ENCODE measurements around the gene COL7A1. TPM values are rescaled to one million over a fixed set of nuclear protein-coding genes. Genes with fewer than 3 reads are reported as not detected.

COL7A1 gene
- total and polyA plus RNA-seq, 2 of the 8 experiments (the other 6 are each of a cell fraction or from before 2014, with no cell fraction given): 10.7 to 13.9 TPM

DNA sequence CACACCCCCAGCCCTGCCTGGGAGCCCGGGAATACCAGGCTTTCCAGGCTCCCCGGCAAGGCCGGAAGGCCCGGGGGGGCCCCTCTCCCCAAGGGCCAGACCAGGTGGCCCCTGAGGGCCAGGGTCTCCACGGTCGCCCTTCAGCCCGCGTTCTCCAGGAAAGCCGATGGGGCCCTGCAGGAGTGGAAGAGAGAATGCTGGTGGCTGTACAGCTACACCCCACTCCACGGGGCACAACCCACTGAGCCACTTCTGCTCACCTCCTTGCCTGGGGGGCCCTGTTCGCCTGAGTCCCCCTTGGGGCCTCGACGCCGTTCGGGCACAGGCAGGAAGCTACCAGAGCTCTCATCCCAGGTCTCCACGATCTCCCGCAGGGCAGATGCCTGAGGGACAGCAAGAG lies 19.8 kb downstream of the COL7A1 start:
- H3K18ac ChIP-seq (ENCODE audit: extremely low read depth, low read length): no peak overlapping the region
- H2BK12ac ChIP-seq (ENCODE audit: low read depth, low read length): no peak overlapping the region
- FAIRE-seq (no peak), DNase-seq (ENCODE audit: low read depth in 1 of 2, low spot score in 2 of 2) (no peak)
- H3K9me3 ChIP-seq (ENCODE audit: insufficient read depth in 2 of 2, low read depth in 1 of 2, low read length in 1 of 2): no peaks in the 10 kb centered on the region
- H3K23ac ChIP-seq (ENCODE audit: insufficient read length): no peak overlapping the region
- no peak overlapping the region for H3K4me3 ChIP-seq (ENCODE audit: extremely low read depth in 1 of 4, insufficient read depth in 2 of 4, low read depth in 3 of 4, low read length in 4 of 4)
- H3K27me3 ChIP-seq (replicated peaks in 1 of 4; ENCODE audit: control insufficient read depth in 3 of 4, extremely low read depth in 1 of 4, insufficient read depth in 3 of 4, low read length in 3 of 4): no peaks in the 10 kb centered on the region; a peak in 1 of 7 replicates
- CTCF ChIA-PET (ENCODE audit: partially characterized antibody): interaction anchor here (1.6 kb wide), 1 partner anchor 17 kb away, joined by 4 read pairs; no protein-coding TSS in a partner anchor
- TF ChIP-seq, protein P1, sequence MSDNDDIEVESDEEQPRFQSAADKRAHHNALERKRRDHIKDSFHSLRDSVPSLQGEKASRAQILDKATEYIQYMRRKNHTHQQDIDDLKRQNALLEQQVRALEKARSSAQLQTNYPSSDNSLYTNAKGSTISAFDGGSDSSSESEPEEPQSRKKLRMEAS (IDR thresholded peaks at IDR 0.05): no peak
- TF ChIP-seq BCL11A (IDR thresholded peaks at IDR 0.05; ENCODE audit: low read depth in 2 of 2, low read length in 2 of 2) (no peak), TAF1 (IDR thresholded peaks at IDR 0.05; ENCODE audit: low read depth, low read length) (no peak), PHF8 (conservative IDR thresholded peaks at IDR 0.05; ENCODE audit: low read depth, low read length) (no peak), KDM5A (IDR thresholded peaks at IDR 0.05; ENCODE audit: low read length) (no peak)
- no peak overlapping the region for H3K14ac ChIP-seq (ENCODE audit: insufficient read length)
- 0 out of 2 replicates have a peak overlapping the region, but pooled peaks have one; percentile 25 for H4K8ac ChIP-seq (ENCODE audit: extremely low read depth, insufficient read depth, low read length)
- peaks cover 0 to 4% of the 10 kb centered on the region in 2 experiments for H4K20me1 ChIP-seq (replicated peaks in 1 of 2; ENCODE audit: control insufficient read depth in 1 of 2, insufficient read depth in 2 of 2, low read length in 2 of 2)
- H3K56ac ChIP-seq (replicated peaks; ENCODE audit: insufficient read length, low read depth, low read length): no peak overlapping the region
- H2BK15ac ChIP-seq (ENCODE audit: low read length): no peak overlapping the region
- no peaks in the 10 kb centered on the region for H3K79me1 ChIP-seq (ENCODE audit: low read depth, low read length)
- H3K27ac ChIP-seq (ENCODE audit: low read depth, low read length): no peak overlapping the region
- H4K91ac ChIP-seq (replicated peaks; ENCODE audit: insufficient read length, low read length): no peak overlapping the region
- no peaks in the 10 kb centered on the region for H3K79me2 ChIP-seq (ENCODE audit: control insufficient read depth in 1 of 2, insufficient read depth in 2 of 2, low read length in 2 of 2)
- WGBS, 2 experiments (ENCODE audit: extremely low coverage in 1 of 2, insufficient coverage in 1 of 2, insufficient read length in 1 of 2, insufficient replicate concordance in 2 of 2, low coverage in 1 of 2, low lambda C conversion rate in 2 of 2, missing lambda C conversion rate in 1 of 2): 94% methylated on average over 16 of the region's 17 CpGs; no CpG with 5 or more reads in 1 of the 2 experiments
- peaks cover 2% of the 10 kb centered on the region; the same call in 1 of the 2 replicates for H3K23me2 ChIP-seq (ENCODE audit: low read depth, low read length)
- H2AFZ ChIP-seq (ENCODE audit: low read length): no peak overlapping the region
- H2BK20ac ChIP-seq (ENCODE audit: low read length): no peak overlapping the region
- H2BK120ac ChIP-seq (replicated peaks; ENCODE audit: low read depth, low read length): no peak overlapping the region
- H3K36me3 ChIP-seq (ENCODE audit: control insufficient read depth in 2 of 4, insufficient read depth in 4 of 4, low read length in 3 of 4): peaks cover 0 to 3% (median 1%) of the 10 kb centered on the region in 4 experiments; a peak in 2 of 8 replicates
- POLR2A ChIA-PET (ENCODE audit: partially characterized antibody): no interaction called here
- H3K4ac ChIP-seq (replicated peaks; ENCODE audit: insufficient read length, low read depth, low read length): no peak overlapping the region
- H2AK5ac ChIP-seq (ENCODE audit: low read depth, low read length): no peak overlapping the region
- no peak overlapping the region for H3K4me2 ChIP-seq (ENCODE audit: insufficient read depth in 1 of 2, low read depth in 2 of 2, low read length in 2 of 2)
- H3K9ac ChIP-seq (replicated peaks in 1 of 4; ENCODE audit: extremely low read depth in 1 of 4, low read depth in 3 of 4, low read length in 3 of 4): no peak overlapping the region
- no peaks in the 10 kb centered on the region for H3K4me1 ChIP-seq (replicated peaks in 1 of 4; ENCODE audit: control insufficient read depth in 3 of 4, insufficient read depth in 4 of 4, low read length in 3 of 4)
- no peak overlapping the region for H2BK5ac ChIP-seq (ENCODE audit: low read depth, low read length)
- H4K5ac ChIP-seq (ENCODE audit: insufficient read length, low read depth, low read length): no peak overlapping the region

Measured in H1 (cell line).